Left forelimb (tissue), 1 donor: ENCODE measurements around the gene RGPD5.
"Not testable (repeated sequence)": the region's sequence is repeated elsewhere in the genome, so short reads cannot be mapped to it uniquely, and the experiment has no call there.

Experiments
- DNase-seq: peaks from one replicate; pipeline ENCODE4 v3.0.0-alpha.2; 2018; ENCODE audit warnings: low spot score

Gene RGPD5

DNA sequence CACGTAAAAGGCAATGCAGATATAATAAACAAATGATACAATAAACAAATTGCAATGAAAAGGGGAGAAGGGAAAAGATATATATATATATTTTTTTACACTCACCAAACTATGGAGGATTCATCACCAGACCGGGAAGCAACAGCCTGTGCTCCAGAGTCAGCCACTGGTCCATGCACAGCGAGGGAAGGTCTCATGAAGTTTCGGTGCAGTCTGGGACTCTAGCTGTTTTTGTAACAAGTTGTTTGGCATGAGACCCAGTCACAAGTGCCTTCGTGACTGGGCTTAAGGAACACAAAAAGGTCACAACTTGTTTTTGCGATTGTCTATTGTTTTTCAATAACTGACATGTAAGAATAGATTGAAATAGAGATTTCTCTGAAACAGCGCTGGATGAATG, 99.6 kb downstream of the RGPD5 start:
- not testable (repeated sequence) for DNase-seq

DNA sequence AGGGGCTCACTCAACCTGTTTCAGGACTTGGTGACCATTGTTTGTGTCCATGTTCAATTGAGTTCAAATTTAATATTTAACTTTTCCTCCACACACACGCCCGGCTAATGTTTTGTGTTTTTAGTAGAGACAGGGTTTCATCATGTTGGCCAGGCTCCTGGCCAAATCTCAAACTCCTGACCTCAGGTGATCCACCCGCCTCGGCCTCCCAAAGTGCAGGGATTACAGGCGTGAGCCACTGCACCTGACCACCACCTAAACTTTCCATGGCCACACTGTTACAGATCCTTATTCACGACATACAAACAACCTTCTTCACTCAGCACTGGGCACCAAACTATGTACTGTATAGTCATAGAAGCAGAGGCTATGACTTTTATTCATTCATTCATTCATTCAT, 100.0 kb downstream of the RGPD5 start:
- not testable (repeated sequence) for DNase-seq

DNA sequence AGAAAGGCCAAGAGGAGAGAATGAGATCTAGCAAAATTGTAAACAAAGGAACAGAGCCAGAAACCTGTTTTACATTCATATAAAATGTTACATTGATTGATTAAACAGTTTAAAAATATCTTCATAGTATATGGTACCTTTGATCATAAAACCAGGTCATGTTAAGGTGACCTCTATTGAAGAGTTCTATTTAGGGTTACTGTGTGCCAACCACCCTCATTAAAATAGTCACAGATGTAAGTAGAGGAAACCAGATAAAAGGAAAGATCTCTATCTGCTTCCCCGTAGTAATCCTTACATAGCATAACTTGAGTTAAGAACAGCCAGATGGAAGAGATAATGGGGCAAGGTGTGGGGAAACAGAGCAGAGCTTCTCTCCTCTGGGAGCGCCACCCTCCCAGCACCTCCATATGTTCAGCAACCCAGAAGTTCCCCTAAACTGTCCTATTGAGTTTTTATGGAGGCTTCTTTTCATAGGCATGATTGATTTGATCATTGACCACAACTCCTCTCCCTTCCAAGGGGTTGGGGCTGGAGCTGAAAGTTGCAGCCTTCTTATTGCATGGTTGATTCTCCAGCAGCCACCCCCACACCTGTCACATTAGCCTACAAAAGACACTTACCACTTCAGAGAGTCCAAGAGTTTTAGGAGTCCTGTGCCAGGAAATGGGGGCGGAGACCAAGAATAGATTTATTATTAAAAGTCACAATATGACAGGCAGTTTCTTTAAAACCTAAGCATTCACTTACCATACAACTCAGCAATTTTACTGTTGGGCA, 101.2 kb downstream of the RGPD5 start:
- not testable (repeated sequence) for DNase-seq

DNA sequence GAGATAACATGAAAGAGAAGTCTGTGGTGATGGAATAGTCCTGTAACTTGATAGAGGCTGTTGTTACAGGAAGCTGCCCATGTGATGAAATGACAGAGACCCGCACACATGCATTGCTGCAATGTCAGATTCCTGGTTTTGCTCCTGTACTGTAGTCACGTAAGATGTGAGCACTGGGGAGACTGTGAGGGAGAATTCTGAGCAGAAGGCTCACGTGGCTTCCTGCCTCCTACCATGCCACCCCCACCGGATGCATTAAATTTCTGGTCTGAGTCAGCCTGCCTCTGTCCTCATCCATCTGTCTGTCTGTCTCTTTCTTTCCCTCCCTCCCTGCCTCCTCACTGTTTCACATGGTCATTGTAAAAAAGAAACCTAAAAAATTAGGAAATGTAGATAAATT, 102.1 kb downstream of the RGPD5 start:
- not testable (repeated sequence) for DNase-seq

DNA sequence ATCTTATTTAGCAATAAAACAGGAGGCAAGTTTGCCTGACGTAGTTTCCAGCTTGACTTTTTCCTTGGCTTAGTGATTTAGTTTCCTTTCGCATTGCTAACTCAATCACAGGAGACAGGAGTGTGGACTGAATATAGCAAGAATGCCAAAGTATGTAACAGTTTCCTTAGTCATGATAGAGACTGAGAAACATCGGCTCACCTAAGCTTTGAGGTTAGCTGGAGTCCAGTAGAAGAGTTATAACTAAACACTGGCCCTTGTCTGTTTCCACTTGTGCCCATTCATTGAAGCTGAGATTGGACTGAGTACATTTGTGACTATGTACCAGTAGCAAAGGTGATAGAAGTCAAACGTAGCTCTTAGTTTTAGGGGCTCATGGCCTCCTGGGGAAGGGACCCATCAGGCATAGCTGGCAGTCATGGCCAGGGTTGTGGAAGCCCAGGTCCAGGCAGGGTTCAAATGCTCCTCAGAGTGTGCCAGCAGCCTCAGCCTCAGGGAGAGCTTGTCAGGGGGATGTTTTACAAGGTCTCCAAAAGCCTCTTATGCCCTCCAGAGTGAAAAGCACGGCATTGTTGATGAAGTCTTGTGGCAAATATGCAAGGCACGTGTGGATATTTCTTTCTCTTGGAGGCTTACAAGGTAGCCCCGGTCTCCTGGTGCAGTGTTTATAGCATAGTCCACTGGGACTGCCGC, 103.8 kb downstream of the RGPD5 start:
- DNase-seq: not testable (repeated sequence)

DNA sequence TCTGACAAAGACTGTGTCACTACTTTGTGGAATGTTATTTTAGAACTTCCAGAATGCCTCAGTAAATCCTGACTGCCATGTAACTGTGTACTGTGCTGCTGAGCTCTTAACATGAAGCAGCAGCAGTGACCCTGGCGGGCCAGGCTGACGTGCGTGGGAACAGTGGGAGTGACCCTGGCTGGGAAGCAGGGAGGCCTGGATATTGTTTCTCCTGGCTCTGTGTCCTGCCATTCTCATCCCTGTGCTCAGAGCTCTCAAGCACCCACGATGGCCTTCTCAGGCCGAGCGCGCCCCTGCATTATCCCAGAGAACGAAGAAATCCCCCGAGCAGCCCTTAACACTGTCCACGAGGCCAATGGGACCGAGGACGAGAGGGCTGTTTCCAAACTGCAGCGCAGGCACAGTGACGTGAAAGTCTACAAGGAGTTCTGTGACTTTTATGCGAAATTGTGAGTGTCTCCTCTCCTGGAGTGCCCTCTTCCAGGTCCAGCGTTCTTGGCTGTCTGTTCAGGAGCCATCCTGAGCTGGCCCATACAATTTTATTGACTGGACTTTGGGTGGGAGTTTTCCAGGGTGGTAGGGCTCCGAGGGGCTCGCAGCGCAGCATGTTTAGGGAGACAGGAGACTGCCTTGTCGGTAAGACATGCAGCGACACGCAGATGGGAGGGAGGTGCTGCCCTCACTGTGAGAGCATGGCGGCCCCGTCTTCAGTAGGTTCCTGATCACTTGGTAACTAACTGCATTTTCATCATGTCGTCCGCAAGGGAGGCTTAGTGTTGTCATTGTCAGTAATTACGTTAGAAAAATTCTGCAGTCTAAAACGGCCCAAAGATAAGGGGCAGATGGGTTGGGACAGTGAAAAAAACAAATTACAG, 104.6 kb downstream of the RGPD5 start, which contains the start of gene LIMS3:
Gene LIMS3 (plus strand): TSS at position 227 of the 875 bp plus-strand sequence. CDS start 41 bp downstream, at position 268.
- not testable (repeated sequence) for DNase-seq

DNA sequence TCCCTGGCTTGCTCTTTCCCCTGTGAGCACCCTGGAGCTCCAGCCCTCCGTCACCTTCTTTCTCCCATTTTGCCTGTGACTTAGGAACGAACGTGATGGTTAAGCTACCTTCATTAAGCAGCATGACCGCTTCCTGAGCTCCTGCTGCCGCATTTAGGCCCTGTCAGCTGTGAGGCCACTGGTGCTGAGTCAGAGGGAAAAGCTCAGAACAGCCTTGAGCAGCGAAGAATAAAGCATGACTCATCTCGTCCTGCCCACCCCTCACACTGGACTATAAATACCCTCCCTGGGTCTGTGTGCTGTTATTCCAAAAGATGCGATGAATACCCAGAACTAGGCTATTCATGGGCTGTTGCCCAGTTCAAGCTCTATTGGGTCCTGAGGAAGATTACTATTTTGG, 111.7 kb downstream of the RGPD5 start:
- DNase-seq: not testable (repeated sequence)
